ENCODE data around the gene PAQR8. TPM values are rescaled to one million over a fixed set of nuclear protein-coding genes. Genes with fewer than 3 reads are reported as not detected.

The PAQR8 gene
- total RNA-seq, 1 experiment from 2014 or later = 8.7 TPM

- ChIA-PET POLR2A (no interaction called here), CTCF (no interaction called here)
- TF ChIP-seq CTCF (IDR thresholded peaks at IDR 0.05; ENCODE audit: insufficient read depth in 1 of 2, low read depth in 1 of 2, low read length in 1 of 2, severe bottlenecking in 1 of 2, unreplicated experiment in 1 of 2) = no peak
- H3K27ac Mint-ChIP-seq (ENCODE audit: unreplicated experiment) = no peak overlapping the region
- no peaks in the 10 kb centered on the region for H3K36me3 Mint-ChIP-seq (ENCODE audit: insufficient read depth, unreplicated experiment)
- H3K4me3 Mint-ChIP-seq (ENCODE audit: unreplicated experiment) = no peak overlapping the region
- Histone ChIP-seq H3K4me3 (ENCODE audit: low read depth, low read length) (no peak overlapping the region), H3K4me1 (peaks cover 30% of the 10 kb centered on the region), H3K27me3 (replicated peaks; ENCODE audit: control insufficient read depth, insufficient read depth, low read length) (no peaks in the 10 kb centered on the region), H3K36me3 (ENCODE audit: control insufficient read depth, insufficient read depth, low read length) (no peaks in the 10 kb centered on the region), H3K9me3 (no peaks in the 10 kb centered on the region)
- peaks cover 33% of the 10 kb centered on the region for H3K4me1 Mint-ChIP-seq (ENCODE audit: low read depth, unreplicated experiment)
- BruUV-seq (replicated peaks) = no TSS peak
- H3K27me3 Mint-ChIP-seq (ENCODE audit: insufficient read depth, unreplicated experiment) = no peaks in the 10 kb centered on the region
- H3K9me3 Mint-ChIP-seq (ENCODE audit: unreplicated experiment) = no peaks in the 10 kb centered on the region
- intact Hi-C loops (cut with micrococcal nuclease; ENCODE audit: unreplicated experiment) = no loop called here
- DNase-seq = no peak
Observed at GRCh38 chr6:52345311-52345710, 16.6 kb upstream of the PAQR8 start.

DNA sequence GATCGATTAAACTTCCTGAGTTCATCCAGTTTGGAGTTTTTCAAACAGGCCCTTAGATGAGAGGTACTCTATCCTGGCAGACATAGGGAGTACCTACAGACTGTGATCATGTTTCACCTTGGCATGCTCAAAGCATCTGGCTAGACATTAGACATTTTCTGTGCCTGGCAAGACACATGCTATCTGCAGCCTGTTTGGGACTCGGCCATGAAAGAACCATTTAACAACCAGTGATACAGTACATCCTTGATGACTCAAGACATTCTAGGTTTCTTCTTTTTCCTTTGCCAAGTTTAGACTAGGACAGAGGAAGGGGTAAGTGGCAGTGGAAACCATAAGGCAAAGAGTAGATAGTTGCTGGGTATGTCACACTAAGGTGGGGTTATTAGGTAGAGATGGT is 15.4 kb upstream of the PAQR8 start:
- CTCF ChIA-PET = no interaction called here
- DNase-seq = no peak
- H3K36me3 ChIP-seq (ENCODE audit: control insufficient read depth, insufficient read depth, low read length) = no peaks in the 10 kb centered on the region
- BruUV-seq (replicated peaks) = no TSS peak
- TF ChIP-seq CTCF (IDR thresholded peaks at IDR 0.05; ENCODE audit: insufficient read depth in 1 of 2, low read depth in 1 of 2, low read length in 1 of 2, severe bottlenecking in 1 of 2, unreplicated experiment in 1 of 2) = no peak
- H3K36me3 Mint-ChIP-seq (ENCODE audit: insufficient read depth, unreplicated experiment) = no peaks in the 10 kb centered on the region
- no peaks in the 10 kb centered on the region for H3K9me3 Mint-ChIP-seq (ENCODE audit: unreplicated experiment)
- intact Hi-C loops (cut with micrococcal nuclease; ENCODE audit: unreplicated experiment) = no loop called here
- no peaks in the 10 kb centered on the region for H3K27me3 Mint-ChIP-seq (ENCODE audit: insufficient read depth, unreplicated experiment)
- H3K9me3 ChIP-seq = no peaks in the 10 kb centered on the region
- no peak overlapping the region for H3K4me3 Mint-ChIP-seq (ENCODE audit: unreplicated experiment)
- H3K4me3 ChIP-seq (ENCODE audit: low read depth, low read length) = no peak overlapping the region
- H3K4me1 ChIP-seq = peaks cover 36% of the 10 kb centered on the region
- POLR2A ChIA-PET = no interaction called here
- peak overlapping the region; percentile 60 for H3K27ac Mint-ChIP-seq (ENCODE audit: unreplicated experiment)
- peaks cover 39% of the 10 kb centered on the region for H3K4me1 Mint-ChIP-seq (ENCODE audit: low read depth, unreplicated experiment)
- H3K27me3 ChIP-seq (replicated peaks; ENCODE audit: control insufficient read depth, insufficient read depth, low read length) = no peaks in the 10 kb centered on the region

DNA sequence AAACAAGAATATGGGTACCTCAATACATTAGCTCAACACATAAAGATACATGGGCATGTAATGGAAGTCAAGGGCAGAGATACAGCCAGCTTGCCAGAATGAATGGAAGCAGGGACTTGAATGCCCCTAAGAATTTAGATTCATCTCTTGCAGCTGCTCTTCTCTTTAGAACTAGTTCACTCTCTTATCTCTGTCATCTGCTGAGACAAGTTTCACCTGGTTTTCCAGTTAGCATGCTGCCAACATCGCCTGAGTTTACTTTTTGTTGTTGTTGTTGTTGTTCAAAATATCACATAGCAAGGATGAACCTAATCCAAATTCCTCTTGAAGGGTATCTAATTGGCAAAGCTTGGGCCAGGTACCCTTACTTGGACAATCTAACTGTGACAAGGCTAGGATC is 14.1 kb upstream of the PAQR8 start:
- H3K4me1 Mint-ChIP-seq (ENCODE audit: low read depth, unreplicated experiment) = peaks cover 51% of the 10 kb centered on the region
- H3K9me3 Mint-ChIP-seq (ENCODE audit: unreplicated experiment) = no peaks in the 10 kb centered on the region
- ChIA-PET CTCF (no interaction called here), POLR2A (no interaction called here)
- no peak for TF ChIP-seq CTCF (IDR thresholded peaks at IDR 0.05; ENCODE audit: insufficient read depth in 1 of 2, low read depth in 1 of 2, low read length in 1 of 2, severe bottlenecking in 1 of 2, unreplicated experiment in 1 of 2)
- Histone ChIP-seq H3K4me3 (ENCODE audit: low read depth, low read length) (no peak overlapping the region), H3K9me3 (no peaks in the 10 kb centered on the region), H3K4me1 (peaks cover 43% of the 10 kb centered on the region), H3K27me3 (replicated peaks; ENCODE audit: control insufficient read depth, insufficient read depth, low read length) (no peaks in the 10 kb centered on the region), H3K36me3 (ENCODE audit: control insufficient read depth, insufficient read depth, low read length) (no peaks in the 10 kb centered on the region)
- intact Hi-C loops (cut with micrococcal nuclease; ENCODE audit: unreplicated experiment) = no loop called here
- no peak for DNase-seq
- H3K36me3 Mint-ChIP-seq (ENCODE audit: insufficient read depth, unreplicated experiment) = peaks cover 3% of the 10 kb centered on the region
- no peaks in the 10 kb centered on the region for H3K27me3 Mint-ChIP-seq (ENCODE audit: insufficient read depth, unreplicated experiment)
- H3K27ac Mint-ChIP-seq (ENCODE audit: unreplicated experiment) = peak overlapping the region; percentile 33
- no TSS peak for BruUV-seq (replicated peaks)
- H3K4me3 Mint-ChIP-seq (ENCODE audit: unreplicated experiment) = peak overlapping the region; percentile 23

All from Caco-2 (cell line).